H1 (cell line): ENCODE data around the gene CD63. TPM values are rescaled to one million over a fixed set of nuclear protein-coding genes. Genes with fewer than 3 reads are reported as not detected.

ENCODE experiments used
- CTCF ChIA-PET: fragments of 300-600 bp; sonication (Branson Sonifier 250); formaldehyde crosslinking; loops from one replicate; lab custom pipeline; 2021; ENCODE audit not compliant: partially characterized antibody; lab: Charles Lee
- POLR2A ChIA-PET: fragments of 300-600 bp; sonication (Branson Sonifier 250); formaldehyde crosslinking; loops from one replicate; lab custom pipeline; 2021; ENCODE audit warnings: inconsistent platforms; ENCODE audit not compliant: partially characterized antibody; lab: Charles Lee
- DNase-seq, 2 experiments: peaks; one replicate each; pipeline versions ENCODE4 v3.0.0 to v3.0.0-alpha.2; 2010 to 2022; ENCODE audit warnings: low spot score in 2 of 2, low read depth in 1 of 2, mixed read lengths in 1 of 2
- FAIRE-seq: peaks from 2 replicates; lab custom pipeline; 2011; peaks lifted over from hg19 to GRCh38; lab: Jason Lieb, UNC
- H2AFZ ChIP-seq: 2 replicates; pipeline ENCODE4 v1.8.1; 2012; ENCODE audit warnings: low read length, inconsistent platforms
- H2AK5ac ChIP-seq: 2 replicates; pipeline ENCODE4 v1.6.1; 2013; ENCODE audit warnings: low read depth, low read length
- H2BK120ac ChIP-seq: replicated peaks from 2 replicates; pipeline ENCODE3; 2013; ENCODE audit warnings: low read depth, low read length, inconsistent platforms
- H2BK12ac ChIP-seq: 2 replicates; pipeline ENCODE4 v1.6.1; 2013; ENCODE audit warnings: low read depth, low read length
- H2BK15ac ChIP-seq: 2 replicates; pipeline ENCODE4 v1.6.1; 2013; ENCODE audit warnings: low read length
- H2BK20ac ChIP-seq: 2 replicates; pipeline ENCODE4 v1.6.1; 2013; ENCODE audit warnings: low read length
- H2BK5ac ChIP-seq: 2 replicates; pipeline ENCODE4 v1.6.1; 2013; ENCODE audit warnings: low read depth, low read length
- H3K14ac ChIP-seq: 2 replicates; pipeline ENCODE4 v1.6.1; 2013; ENCODE audit warnings: inconsistent platforms; ENCODE audit not compliant: insufficient read length
- H3K18ac ChIP-seq: 2 replicates; pipeline ENCODE4 v1.6.1; 2013; ENCODE audit warnings: low read length; ENCODE audit errors: extremely low read depth
- H3K23ac ChIP-seq: 2 replicates; pipeline ENCODE4 v1.6.1; 2013; ENCODE audit warnings: inconsistent platforms; ENCODE audit not compliant: insufficient read length
- H3K23me2 ChIP-seq: 2 replicates; pipeline ENCODE4 v1.6.1; 2013; ENCODE audit warnings: low read depth, low read length
- H3K27ac ChIP-seq: 2 replicates; pipeline ENCODE4 v1.6.1; 2011; ENCODE audit warnings: low read depth, low read length, inconsistent platforms
- H3K27me3 ChIP-seq, 4 experiments: replicated peaks in 1 of 4; 1 replicate in 1 of 4; 2 replicates in 3 of 4; pipeline versions ENCODE4 v1.6.1 to v1.8.1; 2011 to 2013; ENCODE audit warnings: low read length in 3 of 4, mild to moderate bottlenecking in 3 of 4, inconsistent platforms in 2 of 4, mixed read lengths in 2 of 4, moderate library complexity in 1 of 4; ENCODE audit not compliant: control insufficient read depth in 3 of 4, insufficient read depth in 3 of 4; ENCODE audit errors: extremely low read depth in 1 of 4
- H3K36me3 ChIP-seq, 4 experiments: 2 replicates each; pipeline versions ENCODE4 v1.6.1 to v1.8.1; 2011 to 2013; ENCODE audit warnings: mild to moderate bottlenecking in 4 of 4, low read length in 3 of 4, moderate library complexity in 2 of 4, control low read depth in 1 of 4, inconsistent platforms in 1 of 4; ENCODE audit not compliant: insufficient read depth in 4 of 4, control insufficient read depth in 2 of 4
- H3K4ac ChIP-seq: replicated peaks from 2 replicates; pipeline ENCODE3; 2013; ENCODE audit warnings: low read length, low read depth, mixed read lengths, inconsistent platforms; ENCODE audit not compliant: insufficient read length
- H3K4me1 ChIP-seq, 4 experiments: replicated peaks in 1 of 4; 1 replicate in 1 of 4; 2 replicates in 3 of 4; pipeline versions ENCODE4 v1.6.1 to v1.8.1; 2011 to 2013; ENCODE audit warnings: low read length in 3 of 4, inconsistent platforms in 2 of 4, mixed read lengths in 1 of 4; ENCODE audit not compliant: insufficient read depth in 4 of 4, control insufficient read depth in 3 of 4
- H3K4me2 ChIP-seq, 2 experiments: 2 replicates each; pipeline versions ENCODE4 v1.6.1 to v1.8.1; 2011 to 2013; ENCODE audit warnings: low read depth in 2 of 2, low read length in 2 of 2, control low read depth in 1 of 2, inconsistent platforms in 1 of 2, mild to moderate bottlenecking in 1 of 2; ENCODE audit not compliant: insufficient read depth in 1 of 2
- H3K4me3 ChIP-seq, 4 experiments: fragments of 200-600, 300-600 bp in 1 of 4; sonication (generic), shearing (Covaris generic), sonication (Bioruptor Twin) in 1 of 4; 2 replicates each; pipeline versions ENCODE4 v1.5.1 to v1.8.1; 2011 to 2016; ENCODE audit warnings: low read length in 4 of 4, low read depth in 3 of 4, control low read depth in 2 of 4, inconsistent platforms in 2 of 4, mild to moderate bottlenecking in 2 of 4, mixed read lengths in 1 of 4, moderate library complexity in 1 of 4; ENCODE audit not compliant: insufficient read depth in 2 of 4; ENCODE audit errors: extremely low read depth in 1 of 4
- H3K56ac ChIP-seq: replicated peaks from 2 replicates; pipeline ENCODE3; 2013; ENCODE audit warnings: low read depth, mild to moderate bottlenecking, mixed read lengths, low read length, inconsistent platforms; ENCODE audit not compliant: insufficient read length
- H3K79me1 ChIP-seq: 2 replicates; pipeline ENCODE4 v1.6.1; 2013; ENCODE audit warnings: low read depth, low read length, control low read depth
- H3K79me2 ChIP-seq, 2 experiments: 2 replicates each; pipeline versions ENCODE4 v1.6.1 to v1.8.1; 2012 to 2013; ENCODE audit warnings: low read length in 2 of 2, mild to moderate bottlenecking in 2 of 2, inconsistent platforms in 1 of 2; ENCODE audit not compliant: insufficient read depth in 2 of 2, control insufficient read depth in 1 of 2
- H3K9ac ChIP-seq, 4 experiments: replicated peaks in 1 of 4; 1 replicate in 1 of 4; 2 replicates in 3 of 4; pipeline versions ENCODE4 v1.6.1 to v1.8.1; 2011 to 2013; ENCODE audit warnings: low read depth in 3 of 4, low read length in 3 of 4, control low read depth in 2 of 4, mild to moderate bottlenecking in 2 of 4, moderate library complexity in 2 of 4, inconsistent platforms in 1 of 4; ENCODE audit errors: extremely low read depth in 1 of 4
- H3K9me3 ChIP-seq, 2 experiments: 2 replicates each; pipeline versions ENCODE4 v1.6.1 to v1.8.1; 2012 to 2013; ENCODE audit warnings: mild to moderate bottlenecking in 2 of 2, moderate library complexity in 2 of 2, control low read depth in 1 of 2, inconsistent platforms in 1 of 2, low read depth in 1 of 2, low read length in 1 of 2, mixed read lengths in 1 of 2; ENCODE audit not compliant: insufficient read depth in 2 of 2
- H4K20me1 ChIP-seq, 2 experiments: replicated peaks in 1 of 2; 2 replicates each; pipeline versions ENCODE3 to v1.8.1; 2011 to 2013; ENCODE audit warnings: inconsistent platforms in 2 of 2, low read length in 2 of 2, mild to moderate bottlenecking in 1 of 2; ENCODE audit not compliant: insufficient read depth in 2 of 2, control insufficient read depth in 1 of 2
- H4K5ac ChIP-seq: 2 replicates; pipeline ENCODE4 v1.6.1; 2013; ENCODE audit warnings: low read length, low read depth, mixed read lengths, inconsistent platforms; ENCODE audit not compliant: insufficient read length
- H4K8ac ChIP-seq: 2 replicates; pipeline ENCODE4 v1.8.0; 2013; ENCODE audit warnings: mild to moderate bottlenecking, moderate library complexity, low read length, inconsistent platforms; ENCODE audit not compliant: insufficient read depth; ENCODE audit errors: extremely low read depth
- H4K91ac ChIP-seq: replicated peaks from 2 replicates; pipeline ENCODE3; 2013; ENCODE audit warnings: low read length, mixed read lengths, inconsistent platforms; ENCODE audit not compliant: insufficient read length
- EZH2 ChIP-seq: fragments of 200-600 bp; sonication (generic); IDR thresholded peaks from 2 replicates; pipeline ENCODE4 v1.7.1; 2012; ENCODE audit warnings: low read depth, mild to moderate bottlenecking, moderate library complexity, low read length, inconsistent platforms; ENCODE audit not compliant: severe bottlenecking
- KDM4A ChIP-seq: IDR thresholded peaks from one replicate; pipeline ENCODE4 v1.7.1; 2012; ENCODE audit warnings: low read depth, mild to moderate bottlenecking, moderate library complexity, low read length, inconsistent platforms; ENCODE audit not compliant: severe bottlenecking
- POLR2A ChIP-seq, 2 experiments: IDR thresholded peaks; 1 replicate in 1 of 2; 2 replicates in 1 of 2; pipeline ENCODE4 v1.6.1; 2011; ENCODE audit warnings: low read depth in 2 of 2, low read length in 2 of 2, mild to moderate bottlenecking in 2 of 2; ENCODE audit errors: control extremely low read depth in 1 of 2
- SIN3A ChIP-seq, 2 experiments: IDR thresholded peaks in 1 of 2; conservative IDR thresholded peaks in 1 of 2; 2 replicates each; pipeline ENCODE4 v1.6.1; 2011 to 2012; ENCODE audit warnings: low read length in 2 of 2, improper control_type of control experiment in 1 of 2, low read depth in 1 of 2, mild to moderate bottlenecking in 1 of 2
- TAF1 ChIP-seq: IDR thresholded peaks from 2 replicates; pipeline ENCODE4 v1.6.1; 2011; ENCODE audit warnings: mild to moderate bottlenecking, low read depth, low read length
- TBP ChIP-seq: IDR thresholded peaks from 2 replicates; pipeline ENCODE4 v1.6.1; 2011; ENCODE audit warnings: low read depth, low read length, improper control_type of control experiment
- WGBS, 2 experiments: shearing (Covaris generic) in 1 of 2; methylation state at CpG; one replicate each; pipeline versions ENCODE4 v1.1.6 to v1.1.7; 2013 to 2015; ENCODE audit warnings: low lambda C conversion rate in 2 of 2, mixed read lengths in 2 of 2, inconsistent platforms in 1 of 2, low coverage in 1 of 2, missing lambda C conversion rate in 1 of 2; ENCODE audit not compliant: insufficient replicate concordance in 2 of 2, insufficient coverage in 1 of 2, insufficient read length in 1 of 2; ENCODE audit errors: extremely low coverage in 1 of 2, missing lambda C conversion rate in 1 of 2; 5-methylcytosine and 5-hydroxymethylcytosine counted together
- polyA plus RNA-seq, 7 experiments: library from polyadenylated mRNA; depleted of rRNA in 3 of 7; stranded (reverse) in 5 of 7; unstranded in 2 of 7; fragments of >200 nt in 5 of 7; fragments of 200-250 nt in 2 of 7; gene quantifications; 1 replicate in 5 of 7; 2 replicates in 1 of 7; 4 replicates in 1 of 7; pipeline versions ENCODE4 v1.2.1 to v1.2.3, GENCODE V29; 2011 to 2013; ENCODE audit warnings: missing spikeins in 2 of 7, mixed read lengths in 2 of 7
- total RNA-seq: library from RNA; stranded (reverse); fragmentation: NEBNext Ultra II Directional; extraction: Animal tissue kit (Norgen Biotek cat#: 25700); gene quantifications from 2 replicates; pipeline ENCODE4 v1.2.1, GENCODE V29; 2021
- TF ChIP-seq, protein P1 (sequence below): IDR thresholded peaks from 2 replicates; pipeline ENCODE4 v1.6.1; 2012; ENCODE audit warnings: inconsistent platforms

Gene CD63
- total and polyA plus RNA-seq, 2 of the 8 experiments (the other 6 are each of a cell fraction or from before 2014, with no cell fraction given) = 440 to 526 TPM

DNA sequence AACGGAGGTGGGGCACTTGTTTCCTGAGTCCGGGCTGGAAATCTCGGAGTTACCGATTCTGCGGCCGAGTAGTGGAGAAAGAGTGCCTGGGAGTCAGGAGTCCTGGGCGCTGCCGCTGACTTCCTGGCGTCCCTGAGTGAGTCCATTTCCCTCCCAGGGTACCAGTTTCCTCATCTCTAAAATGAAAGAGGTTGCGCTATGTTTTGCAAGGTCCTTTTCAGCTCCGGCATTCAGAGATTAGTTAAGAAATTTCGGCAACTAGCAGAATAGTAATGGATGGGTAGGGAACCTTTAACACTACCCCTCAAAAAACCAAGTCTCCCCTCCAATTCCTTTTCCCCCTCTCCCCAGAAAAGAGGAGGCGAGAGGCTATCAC lies 12.2 kb downstream of the CD63 start:
- H3K4ac ChIP-seq = no peak overlapping the region
- no peak overlapping the region for H3K56ac ChIP-seq
- no peak for FAIRE-seq
- H2BK120ac ChIP-seq = no peak overlapping the region
- no peak for DNase-seq
- H2BK12ac ChIP-seq = peak overlapping the region; percentile 77; the same call in 1 of the 2 replicates
- WGBS, 2 experiments = 4% methylated on average over 13 of the region's 13 CpGs; no CpG with 5 or more reads in 1 of the 2 experiments
- no peak overlapping the region for H4K8ac ChIP-seq
- H3K14ac ChIP-seq = no peak overlapping the region
- H3K4me2 ChIP-seq = peak overlapping the region; percentile 87 to 89
- H3K36me3 ChIP-seq = 0 out of 8 replicates have a peak, but pooled peaks cover 0 to 4% (median 0%) of the 10 kb centered on the region in 4 experiments
- no peak overlapping the region for H4K91ac ChIP-seq
- H3K23ac ChIP-seq = no peak overlapping the region
- peaks cover 0 to 2% of the 10 kb centered on the region in 2 experiments for H4K20me1 ChIP-seq
- H3K23me2 ChIP-seq = peaks cover 12% of the 10 kb centered on the region
- no peaks in the 10 kb centered on the region for H3K9me3 ChIP-seq
- POLR2A ChIA-PET = interaction anchor here (0.9 to 8.3 kb wide), 10 partner anchors 8 to 126 kb away, joined by 3 to 103 read pairs (median 5); partner anchors contain the start of genes CD63, ITGA7 and MMP19
- peak overlapping the region; percentile 76; the same call in 1 of the 2 replicates for H2BK5ac ChIP-seq
- H3K4me1 ChIP-seq = peaks cover 10 to 27% (median 19%) of the 10 kb centered on the region in 4 experiments
- no peak overlapping the region; the same call in 1 of the 2 replicates for H2BK15ac ChIP-seq
- CTCF ChIA-PET = interaction anchor here (0.5 to 11.1 kb wide), 8 partner anchors 10 to 362 kb away, joined by 3 to 229 read pairs (median 10); partner anchors contain the start of genes CD63 and ITGA7
- H3K9ac ChIP-seq = peak overlapping the region; percentile 55 to 63 (median 60)
- H3K27me3 ChIP-seq = no peaks in the 10 kb centered on the region; a peak in 2 of 7 replicates
- H2AK5ac ChIP-seq = no peak overlapping the region
- H3K18ac ChIP-seq = peak overlapping the region; percentile 95
- peak overlapping the region; percentile 77 to 95 (median 87) for H3K4me3 ChIP-seq
- H3K27ac ChIP-seq = peak overlapping the region; percentile 60
- H4K5ac ChIP-seq = peak overlapping the region; percentile 7
- 0 out of 2 replicates have a peak overlapping the region, but pooled peaks have one; percentile 32 for H2BK20ac ChIP-seq
- no peak overlapping the region for H2AFZ ChIP-seq
- peaks cover 0 to 9% of the 10 kb centered on the region in 2 experiments; a peak in 1 of 4 replicates for H3K79me2 ChIP-seq
- H3K79me1 ChIP-seq = peaks cover 5% of the 10 kb centered on the region
- TF ChIP-seq KDM4A = peak; percentile 38
- TF ChIP-seq, protein P1, sequence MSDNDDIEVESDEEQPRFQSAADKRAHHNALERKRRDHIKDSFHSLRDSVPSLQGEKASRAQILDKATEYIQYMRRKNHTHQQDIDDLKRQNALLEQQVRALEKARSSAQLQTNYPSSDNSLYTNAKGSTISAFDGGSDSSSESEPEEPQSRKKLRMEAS = no peak
- TF ChIP-seq TBP = no peak
- TF ChIP-seq SIN3A (conservative IDR thresholded peaks at IDR 0.05 in 1 of 2, IDR thresholded peaks at IDR 0.05 in 1 of 2; ENCODE audit: low read depth in 1 of 2, low read length in 2 of 2) = peak in 1 of 2 experiments; percentile 19; a peak in 1 of 4 replicates
- 0 out of 3 replicates have a peak, but pooled peaks of 1 of the 2 experiments have one; percentile 14 for TF ChIP-seq POLR2A (IDR thresholded peaks at IDR 0.05; ENCODE audit: control extremely low read depth in 1 of 2, low read depth in 2 of 2, low read length in 2 of 2)
- no peak for TF ChIP-seq EZH2
- TF ChIP-seq TAF1 = 0 out of 2 replicates have a peak, but pooled peaks have one; percentile 10
